Measurements from ENCODE around the gene CCDC148.

DNA sequence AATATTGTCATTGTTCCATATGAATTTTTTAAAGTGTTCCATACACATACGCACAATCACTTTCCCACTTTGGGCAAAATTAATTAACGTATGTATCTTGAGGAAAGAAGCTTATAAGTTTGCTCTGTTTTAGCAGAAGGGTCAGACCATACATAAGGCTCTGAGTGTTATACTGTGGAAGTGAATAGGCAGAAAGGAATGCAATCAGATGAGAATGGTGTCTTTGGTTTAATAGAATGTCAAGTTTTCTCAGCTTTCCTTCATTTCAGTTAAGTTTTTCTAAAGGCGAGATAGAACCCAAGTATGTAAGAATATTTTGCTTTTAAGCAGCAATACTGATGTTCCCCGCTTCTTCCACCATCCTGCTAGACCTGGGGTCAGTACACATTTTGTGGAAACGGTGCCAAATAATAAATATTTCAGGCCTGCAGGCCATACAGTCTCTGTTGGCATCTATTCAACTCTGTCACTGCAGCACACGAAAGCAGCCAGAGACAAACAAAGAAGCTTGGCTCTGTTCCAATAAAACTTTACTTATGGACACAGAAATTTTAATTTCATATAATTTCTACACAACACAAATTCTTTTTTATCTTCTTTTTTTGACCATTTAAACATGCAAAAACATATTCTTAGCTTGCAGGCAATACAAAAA, 254.3 kb downstream of the CCDC148 start:
- TF ChIP-seq POLR2A (IDR thresholded peaks at IDR 0.05): no peak
- TF ChIP-seq, protein P1, sequence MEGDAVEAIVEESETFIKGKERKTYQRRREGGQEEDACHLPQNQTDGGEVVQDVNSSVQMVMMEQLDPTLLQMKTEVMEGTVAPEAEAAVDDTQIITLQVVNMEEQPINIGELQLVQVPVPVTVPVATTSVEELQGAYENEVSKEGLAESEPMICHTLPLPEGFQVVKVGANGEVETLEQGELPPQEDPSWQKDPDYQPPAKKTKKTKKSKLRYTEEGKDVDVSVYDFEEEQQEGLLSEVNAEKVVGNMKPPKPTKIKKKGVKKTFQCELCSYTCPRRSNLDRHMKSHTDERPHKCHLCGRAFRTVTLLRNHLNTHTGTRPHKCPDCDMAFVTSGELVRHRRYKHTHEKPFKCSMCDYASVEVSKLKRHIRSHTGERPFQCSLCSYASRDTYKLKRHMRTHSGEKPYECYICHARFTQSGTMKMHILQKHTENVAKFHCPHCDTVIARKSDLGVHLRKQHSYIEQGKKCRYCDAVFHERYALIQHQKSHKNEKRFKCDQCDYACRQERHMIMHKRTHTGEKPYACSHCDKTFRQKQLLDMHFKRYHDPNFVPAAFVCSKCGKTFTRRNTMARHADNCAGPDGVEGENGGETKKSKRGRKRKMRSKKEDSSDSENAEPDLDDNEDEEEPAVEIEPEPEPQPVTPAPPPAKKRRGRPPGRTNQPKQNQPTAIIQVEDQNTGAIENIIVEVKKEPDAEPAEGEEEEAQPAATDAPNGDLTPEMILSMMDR (IDR thresholded peaks at IDR 0.05): no peak

Measured in testis (tissue), 2 donors.